ENCODE data around the gene DSG3.

The DSG3 gene

GRCh38 chr18:31439807-31440325, 7.7 kb upstream of the DSG3 start:
- TF ChIP-seq REST (IDR thresholded peaks at IDR 0.05; ENCODE audit: insufficient read depth in 1 of 2, low read depth in 2 of 2, low read length in 2 of 2) (no peak), SIN3A (IDR thresholded peaks at IDR 0.05; ENCODE audit: borderline replicate concordance, insufficient read depth, low read length) (no peak), FOXP2 (optimal IDR thresholded peaks at IDR 0.05; ENCODE audit: borderline replicate concordance, extremely low read depth, extremely low read length, insufficient read depth) (no peak), TAF1 (IDR thresholded peaks at IDR 0.05; ENCODE audit: borderline replicate concordance, insufficient read depth, low read length) (no peak), POLR2AphosphoS5 (IDR thresholded peaks at IDR 0.05; ENCODE audit: low read depth, low read length) (no peak)

- TF ChIP-seq FOXP2 (optimal IDR thresholded peaks at IDR 0.05; ENCODE audit: borderline replicate concordance, extremely low read depth, extremely low read length, insufficient read depth) (no peak), REST (IDR thresholded peaks at IDR 0.05; ENCODE audit: insufficient read depth in 1 of 2, low read depth in 2 of 2, low read length in 2 of 2) (no peak), POLR2AphosphoS5 (IDR thresholded peaks at IDR 0.05; ENCODE audit: low read depth, low read length) (no peak), SIN3A (IDR thresholded peaks at IDR 0.05; ENCODE audit: borderline replicate concordance, insufficient read depth, low read length) (no peak), TAF1 (IDR thresholded peaks at IDR 0.05; ENCODE audit: borderline replicate concordance, insufficient read depth, low read length) (no peak)
These were observed 6.8 kb upstream of the DSG3 start for GRCh38 chr18:31440787-31441186.

- TF ChIP-seq SIN3A (IDR thresholded peaks at IDR 0.05; ENCODE audit: borderline replicate concordance, insufficient read depth, low read length) (no peak), REST (IDR thresholded peaks at IDR 0.05; ENCODE audit: insufficient read depth in 1 of 2, low read depth in 2 of 2, low read length in 2 of 2) (no peak), FOXP2 (optimal IDR thresholded peaks at IDR 0.05; ENCODE audit: borderline replicate concordance, extremely low read depth, extremely low read length, insufficient read depth) (no peak), TAF1 (IDR thresholded peaks at IDR 0.05; ENCODE audit: borderline replicate concordance, insufficient read depth, low read length) (no peak), POLR2AphosphoS5 (IDR thresholded peaks at IDR 0.05; ENCODE audit: low read depth, low read length) (no peak)
These were observed 6.0 kb upstream of the DSG3 start for GRCh38 chr18:31441493-31441892.

- TF ChIP-seq POLR2AphosphoS5 (IDR thresholded peaks at IDR 0.05; ENCODE audit: low read depth, low read length): no peak
- TF ChIP-seq SIN3A (IDR thresholded peaks at IDR 0.05; ENCODE audit: borderline replicate concordance, insufficient read depth, low read length): no peak
- no peak for TF ChIP-seq REST (IDR thresholded peaks at IDR 0.05; ENCODE audit: insufficient read depth in 1 of 2, low read depth in 2 of 2, low read length in 2 of 2)
- no peak for TF ChIP-seq FOXP2 (optimal IDR thresholded peaks at IDR 0.05; ENCODE audit: borderline replicate concordance, extremely low read depth, extremely low read length, insufficient read depth)
- no peak for TF ChIP-seq TAF1 (IDR thresholded peaks at IDR 0.05; ENCODE audit: borderline replicate concordance, insufficient read depth, low read length)
These were observed 3.4 kb upstream of the DSG3 start for GRCh38 chr18:31444142-31444541.

- no peak for TF ChIP-seq FOXP2 (optimal IDR thresholded peaks at IDR 0.05; ENCODE audit: borderline replicate concordance, extremely low read depth, extremely low read length, insufficient read depth)
- no peak for TF ChIP-seq SIN3A (IDR thresholded peaks at IDR 0.05; ENCODE audit: borderline replicate concordance, insufficient read depth, low read length)
- no peak for TF ChIP-seq POLR2AphosphoS5 (IDR thresholded peaks at IDR 0.05; ENCODE audit: low read depth, low read length)
- TF ChIP-seq TAF1 (IDR thresholded peaks at IDR 0.05; ENCODE audit: borderline replicate concordance, insufficient read depth, low read length): no peak
- TF ChIP-seq REST (IDR thresholded peaks at IDR 0.05; ENCODE audit: insufficient read depth in 1 of 2, low read depth in 2 of 2, low read length in 2 of 2): no peak
These were observed 1.6 kb upstream of the DSG3 start for GRCh38 chr18:31445908-31446307.

All from PFSK-1 (cell line).